K562 (cell line): ENCODE measurements around the gene LMAN2. TPM values are rescaled to one million over a fixed set of nuclear protein-coding genes. Genes with fewer than 3 reads are reported as not detected.
A peak's percentile ranks its signal among the peaks of the same experiment; 100 is the strongest.

Source experiments
- ATAC-seq: fragments of 200-7000 bp; cut with Tn5 transposase; 3 replicates; pipeline ENCODE4 v1.9.1; 2020; ENCODE audit warnings: moderate library complexity
- BruUV-seq: library from RNA; stranded (reverse); fragments of 400-500 nt; replicated peaks from 2 replicates; lab custom pipeline; 2021; lab: Mats Ljungman, UMichigan
- CTCF ChIA-PET: fragments of 300-600 bp; formaldehyde crosslinking; extraction: SDS; loops from one replicate; lab custom pipeline; 2021; ENCODE audit warnings: low intra/inter-chr PET ratio; lab: Yijun Ruan, JAX
- POLR2A ChIA-PET: fragments of 300-600, 350-650 bp; sonication (Branson Sonifier 250); formaldehyde crosslinking; extraction: SDS; loops from one replicate; lab custom pipeline; 2021; ENCODE audit warnings: antibody characterized with exemption, inconsistent platforms; lab: Yijun Ruan, JAX
- DNase-seq, 4 experiments: peaks; one replicate each; pipeline versions ENCODE4 v3.0.0 to v3.0.0-alpha.2; 2011 to 2018; ENCODE audit warnings: low spot score in 3 of 4, mixed read lengths in 3 of 4; ENCODE audit errors: extremely low read depth in 1 of 4
- FAIRE-seq: peaks from 2 replicates; lab custom pipeline; 2011; peaks lifted over from hg19 to GRCh38; lab: Jason Lieb, UNC
- H2AFZ ChIP-seq: 2 replicates; pipeline ENCODE4 v1.6.0; 2011; ENCODE audit warnings: low read depth, low read length, control low read depth, inconsistent platforms
- H3K27ac ChIP-seq: fragments of 200-600 bp; 3 replicates; pipeline ENCODE4 v1.8.0; 2011; ENCODE audit warnings: low read depth, mild to moderate bottlenecking, control low read depth, inconsistent platforms, low read length, moderate library complexity, mixed read lengths; ENCODE audit errors: extremely low read depth
- H3K27me3 ChIP-seq, 2 experiments: fragments of 300-600 bp in 1 of 2; 2 replicates in 1 of 2; 3 replicates in 1 of 2; pipeline versions ENCODE4 v1.6.0 to v1.8.0; 2011; ENCODE audit warnings: inconsistent platforms in 2 of 2, low read length in 2 of 2, mild to moderate bottlenecking in 1 of 2, mixed read lengths in 1 of 2, moderate library complexity in 1 of 2; ENCODE audit not compliant: control insufficient read depth in 2 of 2, insufficient read depth in 2 of 2
- H3K36me3 ChIP-seq: fragments of 300-600 bp; 3 replicates; pipeline ENCODE4 v1.8.0; 2011; ENCODE audit warnings: mild to moderate bottlenecking, low read length, inconsistent platforms; ENCODE audit not compliant: control insufficient read depth, insufficient read depth
- H3K4me1 ChIP-seq, 2 experiments: fragments of 200-600 bp in 1 of 2; replicated peaks in 1 of 2; 2 replicates in 1 of 2; 3 replicates in 1 of 2; pipeline versions ENCODE4 v1.5.1 to v1.8.0; 2011; ENCODE audit warnings: inconsistent platforms in 2 of 2, low read length in 2 of 2, mild to moderate bottlenecking in 1 of 2, mixed read lengths in 1 of 2, moderate library complexity in 1 of 2; ENCODE audit not compliant: control insufficient read depth in 2 of 2, insufficient read depth in 2 of 2
- H3K4me2 ChIP-seq: 2 replicates; pipeline ENCODE4 v1.6.1; 2011; ENCODE audit warnings: low read length, control low read depth, inconsistent platforms, mixed read lengths; ENCODE audit not compliant: insufficient read depth
- H3K4me3 ChIP-seq: fragments of 200-600 bp; sonication (generic), shearing (Covaris generic); 2 replicates; pipeline ENCODE4 v1.5.1; 2016; ENCODE audit warnings: control low read depth, inconsistent platforms
- H3K79me2 ChIP-seq: fragments of 200-600 bp; 3 replicates; pipeline ENCODE4 v1.8.0; 2011; ENCODE audit warnings: low read length, inconsistent platforms; ENCODE audit not compliant: control insufficient read depth, insufficient read depth
- H3K9ac ChIP-seq, 2 experiments: 2 replicates each; pipeline versions ENCODE4 v1.6.0 to v1.6.1; 2011; ENCODE audit warnings: low read depth in 2 of 2, low read length in 2 of 2, control low read depth in 1 of 2, inconsistent platforms in 1 of 2, mild to moderate bottlenecking in 1 of 2, mixed read lengths in 1 of 2; ENCODE audit not compliant: insufficient read depth in 1 of 2
- H3K9me1 ChIP-seq: one replicate; pipeline ENCODE4 v1.6.0; 2011; ENCODE audit warnings: inconsistent platforms, mild to moderate bottlenecking, low read length, moderate library complexity; ENCODE audit not compliant: control insufficient read depth, insufficient read depth
- H3K9me3 ChIP-seq: replicated peaks from 2 replicates; pipeline ENCODE4 v1.5.1; 2011; ENCODE audit warnings: low read depth, low read length, inconsistent platforms; ENCODE audit not compliant: control insufficient read depth, insufficient read depth
- H4K20me1 ChIP-seq: replicated peaks from 2 replicates; pipeline ENCODE4 v1.6.1; 2011; ENCODE audit warnings: low read length, inconsistent platforms, mixed read lengths; ENCODE audit not compliant: control insufficient read depth, insufficient read depth
- BCOR ChIP-seq: fragments of 450-650 bp; IDR thresholded peaks from 2 replicates; pipeline ENCODE4 v1.6.1; 2016
- CHD4 ChIP-seq: fragments of 200-600 bp; sonication (generic); IDR thresholded peaks from 3 replicates; pipeline ENCODE4 v1.6.1; 2012; ENCODE audit warnings: low read depth, mild to moderate bottlenecking, mixed read lengths, low read length, inconsistent platforms; ENCODE audit not compliant: insufficient read depth, insufficient replicate concordance, poor library complexity, severe bottlenecking
- EHMT2 ChIP-seq: fragments of 450-650 bp; IDR thresholded peaks from 2 replicates; pipeline ENCODE4 v1.6.1; 2018; ENCODE audit warnings: antibody characterized with exemption
- GTF2A2 ChIP-seq: IDR thresholded peaks from 2 replicates; pipeline ENCODE4 v1.6.1; 2016; ENCODE audit warnings: mild to moderate bottlenecking, missing genetic modification characterization, missing compliant biosample characterization
- HMG20A ChIP-seq: fragments of 450-650 bp; formaldehyde crosslinking; conservative IDR thresholded peaks from 2 replicates; pipeline ENCODE4 v1.4.0; 2020; ENCODE audit warnings: mild to moderate bottlenecking, mixed read lengths
- NFIC ChIP-seq: fragments of 450-650 bp; IDR thresholded peaks from 2 replicates; pipeline ENCODE4 v1.6.1; 2017; ENCODE audit warnings: mild to moderate bottlenecking, inconsistent platforms
- RBM25 ChIP-seq: fragments of 200-400 bp; formaldehyde crosslinking; IDR thresholded peaks from 2 replicates; pipeline ENCODE4 v1.6.1; 2018; ENCODE audit warnings: low read length, low read depth, moderate library complexity; ENCODE audit not compliant: severe bottlenecking
- SAP30 ChIP-seq: fragments of 200-600 bp; sonication (generic); IDR thresholded peaks from 2 replicates; pipeline ENCODE4 v1.6.1; 2012; ENCODE audit warnings: borderline replicate concordance, low read depth, mild to moderate bottlenecking, moderate library complexity, low read length, control low read depth, inconsistent platforms; ENCODE audit not compliant: insufficient read depth, poor library complexity, severe bottlenecking
- SMARCA5 ChIP-seq: fragments of 450-650 bp; IDR thresholded peaks from 2 replicates; pipeline ENCODE4 v1.6.1; 2016
- ZNF12 ChIP-seq: sonication (generic); formaldehyde crosslinking; IDR thresholded peaks from 2 replicates; pipeline ENCODE4 v1.4.0; 2020; ENCODE audit warnings: mild to moderate bottlenecking, missing genetic modification reagents
- ZNF143 ChIP-seq: sonication (generic); formaldehyde crosslinking; IDR thresholded peaks from 2 replicates; pipeline ENCODE4 v1.9.0; 2022; ENCODE audit warnings: mild to moderate bottlenecking, missing genetic modification reagents
- ZNF232 ChIP-seq: sonication (generic); formaldehyde crosslinking; IDR thresholded peaks from 2 replicates; pipeline ENCODE4 v1.8.0; 2022; ENCODE audit warnings: mild to moderate bottlenecking, missing genetic modification reagents
- ZNF263 ChIP-seq: sonication (generic); formaldehyde crosslinking; IDR thresholded peaks from 2 replicates; pipeline ENCODE4 v1.8.0; 2022; ENCODE audit warnings: mild to moderate bottlenecking, missing genetic modification reagents, borderline replicate concordance
- WGBS: fragments of 100-300 bp; shearing (Covaris generic); methylation state at CpG from one replicate; pipeline ENCODE4 v1.1.6; 2016; ENCODE audit warnings: low coverage, mixed read lengths; ENCODE audit not compliant: insufficient coverage; ENCODE audit errors: missing lambda C conversion rate; 5-methylcytosine and 5-hydroxymethylcytosine counted together
- in situ Hi-C: fragments of 300-500 bp; cut with MboI; formaldehyde crosslinking; loops from 4 replicates; pipeline ENCODE4 v1.15.0; 2018; ENCODE audit warnings: inconsistent platforms, mixed read lengths
- intact Hi-C: fragments of 100-400 bp; cut with micrococcal nuclease; formaldehyde crosslinking; loops from 2 replicates; pipeline ENCODE4 v1.14.2; 2022
- polyA plus RNA-seq, 8 experiments: library from polyadenylated mRNA; depleted of rRNA in 4 of 8; stranded (reverse) in 5 of 8; unstranded in 3 of 8; fragments of >200 nt; fragmentation: Nextera tagmentation in 2 of 8; fragmentation: Illumina TruSeq in 1 of 8; extraction: Ambion mirVana in 2 of 8; extraction: Trizol in 1 of 8; gene quantifications; 2 replicates each; pipeline versions ENCODE4 v1.2.1 to v1.2.3, GENCODE V29; 2011 to 2014; ENCODE audit warnings: inconsistent platforms in 1 of 8, missing spikeins in 1 of 8
- total RNA-seq, 7 experiments: library from RNA; depleted of rRNA in 6 of 7; stranded (reverse); fragments of >200 nt in 6 of 7; fragmentation: Illumina TruSeq in 2 of 7; extraction: Trizol in 2 of 7; gene quantifications; 2 replicates each; pipeline versions ENCODE4 v1.2.1 to v1.2.3, GENCODE V29; 2011 to 2021; ENCODE audit warnings: low replicate concordance in 1 of 7

The LMAN2 gene
- total and polyA plus RNA-seq, 9 of the 15 experiments (the other 6 are each of a cell fraction or from before 2014, with no cell fraction given): 2.7 to 254 (median 136) TPM

DNA sequence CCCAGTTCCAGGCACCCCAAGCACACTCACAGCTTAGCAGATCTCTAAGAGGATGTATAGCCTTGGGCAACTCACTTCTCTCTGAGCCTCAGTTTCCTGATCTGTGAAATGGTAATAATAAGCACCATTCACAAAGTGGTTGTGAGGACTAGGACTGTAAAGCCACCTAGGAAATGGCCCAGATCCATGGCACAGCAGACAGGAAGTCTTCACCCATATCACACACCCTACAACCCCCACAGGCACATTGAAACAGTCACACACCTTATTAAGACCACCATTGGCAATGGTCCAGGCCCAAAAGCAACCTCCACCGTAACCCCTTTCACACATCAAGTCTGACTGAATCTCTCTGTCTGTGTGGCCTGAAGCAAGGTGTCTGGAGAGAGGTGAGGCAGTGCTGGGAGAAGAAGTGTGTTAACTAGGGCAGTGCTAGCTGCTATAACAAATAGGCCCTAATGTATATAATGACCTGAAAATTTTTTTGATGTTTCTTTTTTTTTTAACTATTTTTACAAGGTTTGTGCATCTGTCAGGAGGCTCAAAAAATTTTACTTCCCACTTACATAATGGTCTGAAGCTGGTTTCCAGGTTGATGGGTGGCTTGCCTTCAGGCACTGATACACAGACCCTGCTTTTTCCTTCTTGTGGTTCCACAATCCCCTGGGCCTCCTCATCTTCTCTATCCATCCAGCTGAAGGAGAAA lies 3.8 kb upstream of the LMAN2 start:
- no peak overlapping the region for H3K27ac ChIP-seq
- ChIA-PET POLR2A (interaction anchor here (0.6 to 0.8 kb wide), 2 partner anchors 16 to 120 kb away, joined by 3 read pairs; no protein-coding TSS in a partner anchor), CTCF (no interaction called here)
- H3K79me2 ChIP-seq: peaks cover 12% of the 10 kb centered on the region
- peaks cover 1% of the 10 kb centered on the region; the same call in 1 of the 3 replicates for H3K36me3 ChIP-seq
- 0 out of 2 replicates have a peak, but pooled peaks cover 3% of the 10 kb centered on the region for H3K9me3 ChIP-seq
- H3K4me3 ChIP-seq: no peak overlapping the region
- intact Hi-C loops: no loop called here
- no peaks in the 10 kb centered on the region for H4K20me1 ChIP-seq
- in situ Hi-C loops: no loop called here
- no TSS peak for BruUV-seq
- H3K4me2 ChIP-seq: no peak overlapping the region
- no peaks in the 10 kb centered on the region for H3K9me1 ChIP-seq
- H3K4me1 ChIP-seq: peaks cover 4 to 32% of the 10 kb centered on the region in 2 experiments; a peak in 4 of 5 replicates
- no peak overlapping the region for H3K9ac ChIP-seq
- peak overlapping the region; percentile 46 for H2AFZ ChIP-seq
- 50% methylated on average over 1 of the region's 1 CpG for WGBS
- TF ChIP-seq ZNF12 (CRISPR knock-in tag) (peak; percentile 100), CHD4 (peak; percentile 24), BCOR (peak; percentile 76; the same call in 1 of the 2 replicates), SMARCA5 (peak; percentile 54; the same call in 1 of the 2 replicates), NFIC (peak; percentile 67), ZNF263 (CRISPR knock-in tag) (no peak), SAP30 (no peak), ZNF143 (no peak), GTF2A2 (no peak), HMG20A (CRISPR knock-in tag) (no peak), ZNF232 (CRISPR knock-in tag) (no peak), EHMT2 (no peak), RBM25 (peak; percentile 80)
- no peak for FAIRE-seq
- no peak for DNase-seq
- no peaks in the 10 kb centered on the region for H3K27me3 ChIP-seq
- ATAC-seq: no peak
